Liver (tissue), 3 donors: ENCODE data around the gene ACOT13.

Experiments
- CTCF ChIP-seq: fragments of 150-350 bp; IDR thresholded peaks from 2 replicates; pipeline ENCODE4 v1.5.1; 2017; ENCODE audit warnings: improper control_type of control experiment, low read depth, low read length; ENCODE audit not compliant: missing input control
- JUND ChIP-seq, 2 donors: IDR thresholded peaks; 2 replicates each; pipeline ENCODE4 v1.6.1; 2016; ENCODE audit warnings: antibody characterized with exemption in 2 of 2
- MAX ChIP-seq: IDR thresholded peaks from 2 replicates; pipeline ENCODE4 v1.6.1; 2016; ENCODE audit warnings: antibody characterized with exemption
- RXRA ChIP-seq, 2 donors: IDR thresholded peaks; 2 replicates each; pipeline ENCODE4 v1.6.1; 2017 to 2018; ENCODE audit warnings: antibody characterized with exemption in 2 of 2, mild to moderate bottlenecking in 1 of 2
- SP1 ChIP-seq: IDR thresholded peaks from 2 replicates; pipeline ENCODE4 v1.6.1; 2018; ENCODE audit warnings: antibody characterized with exemption, mild to moderate bottlenecking
- TAF1 ChIP-seq: conservative IDR thresholded peaks from 2 replicates; pipeline ENCODE4 v1.6.1; 2016; ENCODE audit warnings: antibody characterized with exemption, mild to moderate bottlenecking
- YY1 ChIP-seq: IDR thresholded peaks from 2 replicates; pipeline ENCODE4 v1.6.1; 2016; ENCODE audit warnings: antibody characterized with exemption, mild to moderate bottlenecking
- donor health status: healthy.
- donor health status: healthy.

- no peak for TF ChIP-seq CTCF
- no peak for TF ChIP-seq YY1
- no peak for TF ChIP-seq TAF1
- TF ChIP-seq SP1 = no peak
- TF ChIP-seq RXRA (IDR thresholded peaks at IDR 0.05) = no peak
- TF ChIP-seq JUND (IDR thresholded peaks at IDR 0.05) = no peak
- TF ChIP-seq MAX = no peak
These were observed 56.4 kb downstream of the ACOT13 start for GRCh38 chr6:24723270-24723669.
